Airway epithelial cell (primary cell): ENCODE measurements around the gene RRP1. TPM values are rescaled to one million over a fixed set of nuclear protein-coding genes. Genes with fewer than 3 reads are reported as not detected.

ENCODE experiments used
- total RNA-seq: library from RNA; depleted of rRNA; stranded (reverse); fragments of >200 nt; gene quantifications from 2 replicates; pipeline ENCODE4 v1.2.3, GENCODE V29; 2015

RRP1 gene, protein sequence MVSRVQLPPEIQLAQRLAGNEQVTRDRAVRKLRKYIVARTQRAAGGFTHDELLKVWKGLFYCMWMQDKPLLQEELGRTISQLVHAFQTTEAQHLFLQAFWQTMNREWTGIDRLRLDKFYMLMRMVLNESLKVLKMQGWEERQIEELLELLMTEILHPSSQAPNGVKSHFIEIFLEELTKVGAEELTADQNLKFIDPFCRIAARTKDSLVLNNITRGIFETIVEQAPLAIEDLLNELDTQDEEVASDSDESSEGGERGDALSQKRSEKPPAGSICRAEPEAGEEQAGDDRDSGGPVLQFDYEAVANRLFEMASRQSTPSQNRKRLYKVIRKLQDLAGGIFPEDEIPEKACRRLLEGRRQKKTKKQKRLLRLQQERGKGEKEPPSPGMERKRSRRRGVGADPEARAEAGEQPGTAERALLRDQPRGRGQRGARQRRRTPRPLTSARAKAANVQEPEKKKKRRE
- 35.9 and 38.3 TPM in 2 replicates for total RNA-seq

DNA sequence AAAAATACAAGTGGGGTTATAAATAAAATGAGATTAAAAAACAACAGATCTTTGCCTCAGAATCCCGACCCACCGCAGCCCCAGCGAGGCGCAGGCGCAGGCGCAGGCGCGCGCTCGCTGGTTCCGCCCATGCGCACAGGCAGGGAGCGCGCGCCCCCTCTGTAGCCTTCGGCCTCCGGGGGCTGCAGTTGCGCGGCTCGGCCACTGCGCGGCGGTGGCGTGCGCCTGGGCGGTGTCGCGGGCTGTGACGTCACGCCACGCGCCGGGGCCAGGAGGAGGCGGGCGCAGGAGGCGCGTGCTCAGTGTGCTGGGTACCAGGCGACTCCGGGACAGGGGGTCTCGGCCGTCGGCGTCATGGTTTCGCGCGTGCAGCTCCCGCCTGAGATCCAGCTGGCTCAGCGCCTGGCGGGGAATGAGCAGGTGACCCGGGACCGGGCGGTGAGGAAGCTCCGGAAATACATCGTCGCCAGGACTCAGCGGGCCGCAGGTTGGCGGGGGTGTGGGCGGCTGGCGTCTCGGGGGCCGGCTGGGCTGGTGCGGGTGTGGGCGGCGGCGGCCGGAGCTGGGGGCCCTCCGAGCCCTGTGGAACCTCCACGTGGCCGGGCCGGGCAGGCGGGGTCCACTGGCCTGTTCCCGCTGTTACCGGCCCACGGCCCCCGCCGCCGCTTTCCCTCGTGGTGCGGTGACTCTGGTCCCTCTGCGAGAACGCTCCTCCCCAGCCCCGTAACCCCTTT lies at the start of gene RRP1:
Gene RRP1, plus strand, starts transcription at position 302 of the 734 bp plus-strand sequence. Its CDS starts 53 bp downstream, at position 355.

DNA sequence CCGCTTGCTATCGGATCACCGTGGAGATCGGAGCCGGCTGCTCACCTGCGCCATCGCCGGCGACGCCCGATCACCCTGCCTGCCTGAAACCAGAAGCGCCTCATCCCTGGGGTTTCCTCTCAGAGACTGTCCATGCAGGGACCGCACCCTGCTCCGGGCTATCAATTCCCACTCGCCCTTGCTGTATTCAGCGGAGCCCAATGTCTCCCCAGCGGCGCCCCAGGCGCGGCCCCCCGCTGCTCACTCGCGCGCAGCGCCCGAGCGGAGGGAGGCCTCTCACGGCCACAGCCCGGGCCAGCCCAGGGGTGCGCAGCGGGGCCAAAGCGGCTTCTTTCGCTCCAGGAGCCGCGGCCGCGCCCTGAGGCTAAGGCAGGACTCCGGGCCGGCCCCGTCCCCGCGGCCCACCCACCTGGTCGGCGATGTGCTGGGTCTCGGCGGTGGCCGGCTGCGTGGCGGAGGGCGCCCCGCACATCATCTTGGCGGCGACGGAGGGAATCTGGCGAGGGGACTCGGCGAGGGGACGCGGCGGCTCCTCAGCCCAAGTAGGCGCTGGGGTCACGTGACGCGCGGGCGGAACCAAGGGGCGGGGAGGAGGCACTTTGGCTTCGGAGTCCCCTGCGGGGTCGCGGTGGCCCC lies 13.5 kb upstream of the RRP1 start, which contains the start of gene CSTB:
Gene CSTB, minus strand, starts transcription at position 514 of the 636 bp plus-strand sequence. Its CDS starts 39 bp downstream, at position 475.

Other genes with a start within 250 kb of the RRP1 start
- gene HSF2BP, start 130.1 kb upstream of the RRP1 start, total RNA-seq = 5.5 and 10.6 TPM in 2 replicates
- gene RRP1B, start 130.0 kb upstream of the RRP1 start, total RNA-seq = 36.6 and 42.0 TPM in 2 replicates
- gene PDXK, start 70.4 kb upstream of the RRP1 start, total RNA-seq = 137 and 146 TPM in 2 replicates
- 84.7 and 165 TPM in 2 replicates for gene CSTB, start 13.3 kb upstream of the RRP1 start, total RNA-seq
- 30.1 and 44.2 TPM in 2 replicates for gene AGPAT3, start 75.6 kb downstream of the RRP1 start, total RNA-seq
- 14.1 and 15.6 TPM in 2 replicates for gene TRAPPC10, start 222.7 kb downstream of the RRP1 start, total RNA-seq